Body of pancreas (tissue), 4 donors: ENCODE measurements around the gene FOSB. TPM values are rescaled to one million over a fixed set of nuclear protein-coding genes. Genes with fewer than 3 reads are reported as not detected.
A peak's percentile ranks its signal among the peaks of the same experiment; 100 is the strongest.

Source experiments
- ATAC-seq: fragments of 150-250 bp; one replicate; pipeline ENCODE4 v1.9.1; 2016
- DNase-seq, 4 donors: peaks; one replicate each; pipeline ENCODE4 v3.0.0-alpha.2; 2019
- H3K27ac ChIP-seq, 4 donors: fragments of 200-600 bp; sonication (generic); 1 replicate in 3 of 4; 2 replicates in 1 of 4; pipeline versions ENCODE4 v1.5.1 to v1.6.1; 2016 to 2019; ENCODE audit warnings: mild to moderate bottlenecking in 1 of 4, mixed read lengths in 1 of 4, moderate library complexity in 1 of 4
- H3K27me3 ChIP-seq, 2 donors: fragments of 200-600 bp; sonication (generic); one replicate each; pipeline ENCODE4 v1.6.0; 2016; ENCODE audit warnings: mild to moderate bottlenecking in 1 of 2
- H3K36me3 ChIP-seq, 2 donors: fragments of 200-600 bp; sonication (generic); replicated peaks in 1 of 2; 2 replicates each; pipeline ENCODE4 v1.5.1; 2016; ENCODE audit warnings: low read depth in 2 of 2; ENCODE audit not compliant: insufficient read depth in 1 of 2
- H3K4me1 ChIP-seq: fragments of 200-600 bp; sonication (generic); one replicate; pipeline ENCODE4 v1.6.0; 2016
- H3K4me3 ChIP-seq, 2 donors: fragments of 200-600 bp; sonication (generic); 1 replicate in 1 of 2; 2 replicates in 1 of 2; pipeline ENCODE4 v1.5.1; 2016 to 2019
- H3K9me3 ChIP-seq, 3 donors: fragments of 200-600 bp; sonication (generic); 1 replicate in 2 of 3; 2 replicates in 1 of 3; pipeline ENCODE4 v1.5.1; 2016
- CTCF ChIP-seq, 7 experiments: fragments of 450-650 bp in 4 of 7; fragments of 200-600 bp in 3 of 7; sonication (generic) in 3 of 7; IDR thresholded peaks; one replicate each; pipeline ENCODE4 v1.5.1; 2016 to 2019; ENCODE audit warnings: antibody characterized with exemption in 7 of 7
- POLR2A ChIP-seq, 3 donors: fragments of 450-650 bp; IDR thresholded peaks; one replicate each; pipeline ENCODE4 v1.6.1; 2016; ENCODE audit warnings: antibody characterized with exemption in 3 of 3, mild to moderate bottlenecking in 2 of 3
- WGBS, 2 donors: methylation state at CpG; one replicate each; pipeline ENCODE4 v1.1.5; 2017; 5-methylcytosine and 5-hydroxymethylcytosine counted together
- intact Hi-C: fragments of 100-400 bp; cut with DNase I; formaldehyde crosslinking; loops from one replicate; pipeline ENCODE4 v1.15.1; 2023
- total RNA-seq, 2 donors: library from RNA; depleted of rRNA; stranded (reverse); fragments of >200 nt; gene quantifications; one replicate each; pipeline ENCODE4 v1.1.0, GENCODE V29; 2016

FOSB gene
- total RNA-seq, 2 donors from 2014 or later: 4.2 to 84.7 TPM

- peak overlapping the region in 2 of 4 donors; percentile 5 to 28 for H3K27ac ChIP-seq
- intact Hi-C loops: no loop called here
- peak overlapping the region in 1 of 2 donors; percentile 30 for H3K4me3 ChIP-seq
- ATAC-seq: no peak
- no peaks in the 10 kb centered on the region for H3K9me3 ChIP-seq
- H3K4me1 ChIP-seq: peaks cover 19% of the 10 kb centered on the region
- no peaks in the 10 kb centered on the region for H3K27me3 ChIP-seq
- H3K36me3 ChIP-seq: no peaks in the 10 kb centered on the region
- peak in 1 of 4 donors; percentile 33 for DNase-seq
- WGBS, 2 donors: 9 to 25% methylated on average over 9 to 30 of the region's 32 CpGs
- TF ChIP-seq POLR2A (IDR thresholded peaks at IDR 0.05) (no peak), CTCF (IDR thresholded peaks at IDR 0.05) (no peak)
Measured at GRCh38 chr19:45492627-45493470, 25.1 kb downstream of the FOSB start.

GRCh38 chr19:45494261-45494916 is 26.6 kb downstream of the FOSB start:
- H3K4me3 ChIP-seq: no peak overlapping the region
- intact Hi-C loops: no loop called here
- no peaks in the 10 kb centered on the region for H3K27me3 ChIP-seq
- H3K9me3 ChIP-seq: no peaks in the 10 kb centered on the region
- no peak overlapping the region for H3K27ac ChIP-seq
- DNase-seq (no peak), ATAC-seq (no peak)
- no peak for TF ChIP-seq POLR2A (IDR thresholded peaks at IDR 0.05)
- TF ChIP-seq CTCF (IDR thresholded peaks at IDR 0.05): no peak
- H3K4me1 ChIP-seq: peaks cover 32% of the 10 kb centered on the region
- H3K36me3 ChIP-seq: no peaks in the 10 kb centered on the region
- 80 to 86% methylated on average over 12 to 25 of the region's 39 CpGs for WGBS, 2 donors

- Histone ChIP-seq H3K4me3 (no peak overlapping the region), H3K27me3 (no peaks in the 10 kb centered on the region), H3K9me3 (no peaks in the 10 kb centered on the region), H3K36me3 (no peaks in the 10 kb centered on the region), H3K27ac (no peak overlapping the region), H3K4me1 (peaks cover 36% of the 10 kb centered on the region)
- intact Hi-C loops: no loop called here
- TF ChIP-seq POLR2A (IDR thresholded peaks at IDR 0.05) (no peak), CTCF (IDR thresholded peaks at IDR 0.05) (no peak)
- 67 to 68% methylated on average over 5 of the region's 5 CpGs for WGBS, 2 donors
- ATAC-seq (no peak), DNase-seq (no peak)
Measured at GRCh38 chr19:45495178-45495577, 27.4 kb downstream of the FOSB start.

GRCh38 chr19:45496349-45496953 is 28.7 kb downstream of the FOSB start:
- no peaks in the 10 kb centered on the region for H3K9me3 ChIP-seq
- intact Hi-C loops: no loop called here
- H3K27me3 ChIP-seq: no peaks in the 10 kb centered on the region
- no peak overlapping the region for H3K27ac ChIP-seq
- 0 to 1% methylated on average over 1 to 52 of the region's 54 CpGs for WGBS, 2 donors
- ATAC-seq: peak; percentile 38
- H3K4me1 ChIP-seq: peaks cover 36% of the 10 kb centered on the region
- no peaks in the 10 kb centered on the region for H3K36me3 ChIP-seq
- peak in 3 of 4 donors; percentile 34 to 50 (median 38) for DNase-seq
- TF ChIP-seq CTCF (IDR thresholded peaks at IDR 0.05) (no peak), POLR2A (IDR thresholded peaks at IDR 0.05) (no peak)
- H3K4me3 ChIP-seq: peak overlapping the region in 1 of 2 donors; percentile 4
